AG09309 (cell line): ENCODE data around the gene AZI2.

ENCODE experiments used
- DNase-seq: peaks from one replicate; pipeline ENCODE4 v3.0.0-alpha.2; 2010; ENCODE audit warnings: low read depth
- H3K4me3 ChIP-seq: 2 replicates; pipeline ENCODE4 v1.5.1; 2011; ENCODE audit warnings: mild to moderate bottlenecking, low read depth, low read length, moderate library complexity; ENCODE audit not compliant: control insufficient read depth
- TF ChIP-seq, protein P1 (sequence below): IDR thresholded peaks from 2 replicates; pipeline ENCODE4 v1.5.1; 2011; ENCODE audit warnings: mild to moderate bottlenecking, low read depth, low read length, inconsistent platforms; ENCODE audit not compliant: insufficient read depth, control insufficient read depth; ENCODE audit errors: missing control alignments

The AZI2 gene

DNA sequence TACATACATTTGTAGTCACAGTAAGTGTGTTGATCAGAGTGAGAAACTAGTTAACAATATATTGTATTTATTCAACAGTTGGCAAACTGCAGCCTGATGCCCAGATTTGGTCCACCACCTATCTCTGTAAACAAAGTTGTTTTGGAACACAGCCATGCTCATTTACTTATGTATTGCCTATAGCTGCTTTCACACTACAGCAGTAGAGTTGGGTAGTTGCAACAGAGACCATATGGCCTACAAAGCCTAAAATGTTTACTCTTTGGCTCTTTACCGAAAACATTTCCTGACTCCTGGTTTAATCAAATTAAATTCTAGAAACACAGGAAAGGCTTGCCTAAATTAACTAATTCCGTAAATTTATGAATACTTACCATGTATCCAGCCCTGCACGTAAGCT is 67.8 kb downstream of the AZI2 start:
- TF ChIP-seq, protein P1, sequence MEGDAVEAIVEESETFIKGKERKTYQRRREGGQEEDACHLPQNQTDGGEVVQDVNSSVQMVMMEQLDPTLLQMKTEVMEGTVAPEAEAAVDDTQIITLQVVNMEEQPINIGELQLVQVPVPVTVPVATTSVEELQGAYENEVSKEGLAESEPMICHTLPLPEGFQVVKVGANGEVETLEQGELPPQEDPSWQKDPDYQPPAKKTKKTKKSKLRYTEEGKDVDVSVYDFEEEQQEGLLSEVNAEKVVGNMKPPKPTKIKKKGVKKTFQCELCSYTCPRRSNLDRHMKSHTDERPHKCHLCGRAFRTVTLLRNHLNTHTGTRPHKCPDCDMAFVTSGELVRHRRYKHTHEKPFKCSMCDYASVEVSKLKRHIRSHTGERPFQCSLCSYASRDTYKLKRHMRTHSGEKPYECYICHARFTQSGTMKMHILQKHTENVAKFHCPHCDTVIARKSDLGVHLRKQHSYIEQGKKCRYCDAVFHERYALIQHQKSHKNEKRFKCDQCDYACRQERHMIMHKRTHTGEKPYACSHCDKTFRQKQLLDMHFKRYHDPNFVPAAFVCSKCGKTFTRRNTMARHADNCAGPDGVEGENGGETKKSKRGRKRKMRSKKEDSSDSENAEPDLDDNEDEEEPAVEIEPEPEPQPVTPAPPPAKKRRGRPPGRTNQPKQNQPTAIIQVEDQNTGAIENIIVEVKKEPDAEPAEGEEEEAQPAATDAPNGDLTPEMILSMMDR = no peak
- H3K4me3 ChIP-seq = no peak overlapping the region
- no peak for DNase-seq

DNA sequence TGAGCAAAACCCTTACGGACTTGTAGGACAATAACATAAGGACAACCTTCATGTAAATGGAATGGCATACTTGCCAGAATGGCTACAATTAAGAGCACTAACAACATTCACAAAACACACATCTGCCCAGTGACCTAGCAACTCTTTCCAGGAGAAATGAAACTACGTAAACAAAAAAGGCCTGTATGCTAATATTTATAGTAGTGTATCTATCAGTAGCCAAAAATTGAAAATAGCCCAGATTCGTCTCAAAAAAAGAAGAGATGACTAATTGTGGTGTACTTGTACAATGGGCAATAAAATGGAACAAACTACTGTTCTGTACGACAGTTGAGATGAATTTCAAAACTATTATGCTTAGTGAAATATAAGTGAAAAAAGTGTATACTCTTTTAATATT is 68.9 kb downstream of the AZI2 start:
- DNase-seq = no peak
- TF ChIP-seq, protein P1 = no peak
- no peak overlapping the region for H3K4me3 ChIP-seq

DNA sequence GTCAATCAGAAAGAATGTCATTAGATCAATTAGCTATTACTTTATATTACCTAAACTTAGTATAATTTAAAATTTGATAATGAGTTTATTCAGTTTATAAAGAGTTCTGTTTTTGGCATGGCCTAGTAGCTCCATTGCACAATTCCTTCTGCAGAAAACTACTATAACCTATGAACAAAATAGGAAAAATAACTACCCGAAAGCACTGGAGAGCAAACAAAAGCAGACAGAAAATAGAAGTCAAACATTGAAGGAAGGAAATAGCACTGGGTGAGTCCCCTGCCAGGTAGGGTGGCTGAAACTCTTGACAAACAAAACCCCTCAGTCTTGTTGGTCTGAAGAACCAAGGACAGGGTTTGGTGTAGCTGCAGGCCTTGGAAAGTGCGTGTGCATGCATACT is 69.7 kb downstream of the AZI2 start:
- no peak for DNase-seq
- no peak overlapping the region for H3K4me3 ChIP-seq
- TF ChIP-seq, protein P1 = no peak

DNA sequence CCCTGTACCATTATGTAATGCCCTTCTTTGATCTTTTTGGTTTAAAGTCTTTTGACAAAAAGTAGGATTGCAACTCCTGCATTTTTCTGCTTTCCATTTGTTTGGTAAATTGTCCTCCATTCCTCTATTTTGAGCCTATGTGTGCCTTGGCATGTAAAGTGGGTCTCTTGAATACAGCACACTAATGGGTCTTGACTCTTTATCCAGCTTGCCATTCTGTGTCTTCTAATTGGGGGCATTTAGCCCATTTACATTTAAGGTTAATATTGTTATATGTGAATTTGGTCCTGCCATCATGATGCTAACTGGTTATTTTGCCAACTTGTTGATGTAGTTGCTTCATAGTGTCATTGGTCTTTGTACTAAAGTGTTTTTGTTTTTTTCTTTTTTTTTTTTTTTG is 74.8 kb downstream of the AZI2 start:
- no peak overlapping the region for H3K4me3 ChIP-seq
- DNase-seq = no peak
- TF ChIP-seq, protein P1 = no peak
